ENCODE data around the gene TMEM54. TPM values are rescaled to one million over a fixed set of nuclear protein-coding genes. Genes with fewer than 3 reads are reported as not detected.

Gene TMEM54
- total and polyA plus RNA-seq, 9 of the 15 experiments (the other 6 are each of a cell fraction or from before 2014, with no cell fraction given): 1.00 to 16.2 (median 8.2) TPM

- TF ChIP-seq, protein P1, sequence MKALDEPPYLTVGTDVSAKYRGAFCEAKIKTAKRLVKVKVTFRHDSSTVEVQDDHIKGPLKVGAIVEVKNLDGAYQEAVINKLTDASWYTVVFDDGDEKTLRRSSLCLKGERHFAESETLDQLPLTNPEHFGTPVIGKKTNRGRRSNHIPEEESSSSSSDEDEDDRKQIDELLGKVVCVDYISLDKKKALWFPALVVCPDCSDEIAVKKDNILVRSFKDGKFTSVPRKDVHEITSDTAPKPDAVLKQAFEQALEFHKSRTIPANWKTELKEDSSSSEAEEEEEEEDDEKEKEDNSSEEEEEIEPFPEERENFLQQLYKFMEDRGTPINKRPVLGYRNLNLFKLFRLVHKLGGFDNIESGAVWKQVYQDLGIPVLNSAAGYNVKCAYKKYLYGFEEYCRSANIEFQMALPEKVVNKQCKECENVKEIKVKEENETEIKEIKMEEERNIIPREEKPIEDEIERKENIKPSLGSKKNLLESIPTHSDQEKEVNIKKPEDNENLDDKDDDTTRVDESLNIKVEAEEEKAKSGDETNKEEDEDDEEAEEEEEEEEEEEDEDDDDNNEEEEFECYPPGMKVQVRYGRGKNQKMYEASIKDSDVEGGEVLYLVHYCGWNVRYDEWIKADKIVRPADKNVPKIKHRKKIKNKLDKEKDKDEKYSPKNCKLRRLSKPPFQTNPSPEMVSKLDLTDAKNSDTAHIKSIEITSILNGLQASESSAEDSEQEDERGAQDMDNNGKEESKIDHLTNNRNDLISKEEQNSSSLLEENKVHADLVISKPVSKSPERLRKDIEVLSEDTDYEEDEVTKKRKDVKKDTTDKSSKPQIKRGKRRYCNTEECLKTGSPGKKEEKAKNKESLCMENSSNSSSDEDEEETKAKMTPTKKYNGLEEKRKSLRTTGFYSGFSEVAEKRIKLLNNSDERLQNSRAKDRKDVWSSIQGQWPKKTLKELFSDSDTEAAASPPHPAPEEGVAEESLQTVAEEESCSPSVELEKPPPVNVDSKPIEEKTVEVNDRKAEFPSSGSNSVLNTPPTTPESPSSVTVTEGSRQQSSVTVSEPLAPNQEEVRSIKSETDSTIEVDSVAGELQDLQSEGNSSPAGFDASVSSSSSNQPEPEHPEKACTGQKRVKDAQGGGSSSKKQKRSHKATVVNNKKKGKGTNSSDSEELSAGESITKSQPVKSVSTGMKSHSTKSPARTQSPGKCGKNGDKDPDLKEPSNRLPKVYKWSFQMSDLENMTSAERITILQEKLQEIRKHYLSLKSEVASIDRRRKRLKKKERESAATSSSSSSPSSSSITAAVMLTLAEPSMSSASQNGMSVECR (CRISPR knock-in tag; IDR thresholded peaks at IDR 0.05): 0 out of 2 replicates have a peak, but pooled peaks have one; percentile 28
- no peak for TF ChIP-seq ATF1 (CRISPR knock-in tag; IDR thresholded peaks at IDR 0.05)
- TF ChIP-seq ATF1 (tag; IDR thresholded peaks at IDR 0.05): peak; percentile 36; the same call in 1 of the 2 replicates
Measured at GRCh38 chr1:32877211-32878110, 23.7 kb downstream of the TMEM54 start (continued).

All from K562 (cell line).